Activated naive CD8-positive, alpha-beta T cell treated with anti-CD3 and anti-CD28 coated beads, Interleukin-2, amount 50 U/mL, for 16 hours (primary cell): Measurements from ENCODE around the gene CCDC74A.
"Not testable (repeated sequence)": the region's sequence is repeated elsewhere in the genome, so short reads cannot be mapped to it uniquely, and the experiment has no call there.

ENCODE experiments used
- DNase-seq: peaks from one replicate; pipeline ENCODE4 v3.0.0-alpha.2; 2020; ENCODE audit warnings: low read depth, low spot score

The CCDC74A gene

DNA sequence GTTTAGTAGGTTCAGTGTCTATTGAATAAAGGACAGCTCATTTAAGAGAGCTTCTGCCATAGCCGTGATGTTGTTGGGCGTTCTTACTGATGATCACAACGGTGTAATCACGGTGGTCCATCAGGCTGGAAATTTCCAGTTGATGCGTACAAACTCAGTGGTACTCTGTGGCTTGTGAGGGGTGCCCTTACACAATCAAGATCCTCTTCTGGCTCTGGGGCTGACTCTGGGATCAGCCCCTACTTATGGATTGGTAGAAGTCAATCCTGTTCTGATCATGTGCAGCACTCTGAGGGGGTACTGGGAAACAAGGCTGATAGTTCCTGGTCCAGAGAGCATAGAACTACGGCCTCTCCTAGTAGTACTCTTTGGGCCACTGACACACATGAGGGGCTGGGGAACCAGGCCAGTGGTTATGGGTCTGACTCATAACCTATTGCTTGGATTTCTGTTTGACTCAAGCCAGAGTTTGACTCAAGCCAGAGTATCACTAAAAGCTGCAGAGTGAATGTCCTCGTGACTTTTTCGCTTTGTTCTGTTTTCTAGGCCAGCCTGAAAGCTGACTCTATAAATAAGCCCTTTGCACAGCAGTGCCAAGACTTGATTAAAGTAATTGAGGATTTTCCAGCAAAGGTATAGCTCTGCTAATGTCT is 29.2 kb upstream of the CCDC74A start:
- not testable (repeated sequence) for DNase-seq

- DNase-seq, result not testable (repeated sequence)
These were observed 24.1 kb upstream of the CCDC74A start for GRCh38 chr2:131503587-131503986.

GRCh38 chr2:131504082-131504750 is 23.5 kb upstream of the CCDC74A start:
- not testable (repeated sequence) for DNase-seq

- no peak for DNase-seq
These were observed 18.1 kb upstream of the CCDC74A start for GRCh38 chr2:131509615-131510014.

DNA sequence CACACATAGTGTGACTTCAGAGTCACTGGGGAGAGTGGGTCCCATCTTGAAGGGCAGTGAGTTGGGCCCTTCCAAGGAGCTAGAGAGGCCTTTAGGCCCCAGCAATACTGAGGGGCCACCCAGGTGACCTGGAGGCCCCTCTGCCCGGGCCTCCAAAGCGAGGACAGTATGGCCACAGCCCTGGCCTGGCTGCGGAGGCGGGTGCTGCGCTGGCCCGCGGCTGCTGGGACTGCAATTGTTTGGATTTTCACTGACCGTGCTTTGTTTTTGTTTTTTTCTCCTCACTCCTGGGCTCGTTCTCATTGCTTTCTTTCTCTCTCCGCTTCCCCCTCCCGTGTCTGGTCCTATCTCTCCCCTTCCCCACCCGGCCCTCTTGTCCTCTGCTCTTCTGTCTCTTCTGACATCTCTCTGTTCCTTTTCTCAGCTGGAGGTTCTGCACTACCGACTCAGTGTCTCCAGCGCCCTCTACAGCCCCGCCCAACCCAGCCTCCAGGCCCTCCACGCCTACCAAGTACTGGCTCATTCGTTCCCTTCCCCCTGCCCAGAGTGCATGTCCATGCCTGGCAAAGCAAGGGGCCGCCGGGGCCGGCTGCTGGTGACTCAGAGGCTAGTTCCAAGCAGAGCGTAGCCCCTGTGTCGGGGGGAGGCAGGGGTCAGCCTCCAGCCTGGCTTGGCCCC is 16.3 kb upstream of the CCDC74A start:
- not testable (repeated sequence) for DNase-seq

DNA sequence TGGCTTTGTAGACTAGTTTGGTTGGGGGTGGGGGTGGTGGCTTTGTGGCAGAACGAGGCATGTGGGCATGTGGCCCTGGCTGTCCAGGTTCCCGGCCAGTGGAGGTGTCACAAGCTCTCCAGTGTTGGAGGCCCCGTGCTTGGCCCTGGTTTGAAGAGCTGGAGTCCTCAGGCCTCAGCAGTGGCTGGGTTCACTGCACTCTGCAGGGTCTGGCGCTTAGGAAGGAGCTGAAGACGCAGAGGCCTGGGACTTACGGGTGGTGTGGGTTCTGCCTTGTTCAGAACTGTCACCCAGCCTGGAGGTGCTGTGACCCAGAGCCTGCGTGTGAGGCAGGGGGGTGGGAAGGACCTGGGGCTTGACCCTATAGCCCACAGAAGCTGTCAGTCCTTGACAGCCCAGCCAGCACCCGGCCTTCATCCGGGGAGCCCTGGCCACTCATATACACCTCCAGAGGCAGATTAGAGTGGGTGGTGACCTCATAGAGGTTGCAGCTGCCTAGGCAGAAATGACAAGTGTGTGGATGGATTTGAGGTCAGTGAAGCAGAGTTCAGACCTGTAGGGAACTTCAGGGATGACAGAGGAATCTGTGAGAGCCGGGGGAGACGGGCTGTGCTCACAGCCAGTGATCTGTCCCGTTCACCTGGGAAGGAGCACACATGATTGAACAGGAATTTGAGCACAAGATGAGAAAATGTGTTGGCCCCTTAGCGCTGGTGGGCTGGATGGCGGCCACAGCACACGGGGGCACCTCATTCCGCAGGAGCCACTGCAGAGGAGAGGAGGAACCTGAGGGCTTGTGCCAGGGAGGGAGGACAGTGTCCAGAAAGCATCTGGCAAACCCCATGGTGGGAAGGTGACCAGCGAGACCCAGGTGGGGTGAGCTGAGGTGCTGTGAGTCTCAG is 15.5 kb upstream of the CCDC74A start:
- DNase-seq, result not testable (repeated sequence)

- not testable (repeated sequence) for DNase-seq
These were observed 13.1 kb upstream of the CCDC74A start for GRCh38 chr2:131514408-131515166.

DNA sequence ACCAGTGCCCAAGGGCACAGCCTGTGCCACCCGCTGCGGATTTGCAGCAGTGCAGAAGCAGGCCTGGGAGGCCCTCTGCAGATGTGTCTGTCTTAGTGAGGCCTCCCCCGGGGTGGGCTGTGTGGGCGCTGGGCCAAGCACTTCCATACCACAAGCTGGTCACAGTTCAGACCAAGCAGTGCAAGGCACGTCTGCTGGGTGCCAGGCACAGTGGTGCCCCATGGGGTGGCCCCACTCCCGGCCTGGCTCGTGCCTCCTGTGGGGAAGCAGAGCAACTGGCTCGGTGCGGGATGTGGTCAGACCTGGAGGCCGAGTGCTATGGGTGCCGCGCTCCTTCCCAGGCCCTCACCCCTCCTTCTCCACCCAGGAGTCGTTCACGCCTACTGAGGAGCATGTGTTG is 12.5 kb upstream of the CCDC74A start:
- DNase-seq, result not testable (repeated sequence)

DNA sequence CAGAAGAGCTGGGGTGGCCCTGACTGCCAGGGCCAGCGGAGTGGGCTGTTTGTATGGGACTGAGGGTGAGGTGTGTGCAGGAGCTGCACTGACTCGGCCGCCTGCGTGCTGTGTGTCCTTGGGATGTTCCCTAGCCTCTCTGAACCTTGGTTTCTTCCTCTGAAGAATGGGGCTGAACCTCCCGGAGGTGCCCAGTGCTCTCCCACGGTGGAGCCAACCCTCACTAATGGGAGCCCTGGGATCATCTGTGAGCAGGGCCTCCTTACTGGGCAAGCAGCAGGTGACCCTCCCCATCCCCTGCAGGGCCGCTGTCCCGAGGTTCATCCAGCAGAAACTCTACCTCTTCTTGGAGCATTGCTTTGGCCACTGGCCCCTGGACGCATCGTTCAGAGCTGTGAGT is 11.7 kb upstream of the CCDC74A start:
- no peak for DNase-seq

DNA sequence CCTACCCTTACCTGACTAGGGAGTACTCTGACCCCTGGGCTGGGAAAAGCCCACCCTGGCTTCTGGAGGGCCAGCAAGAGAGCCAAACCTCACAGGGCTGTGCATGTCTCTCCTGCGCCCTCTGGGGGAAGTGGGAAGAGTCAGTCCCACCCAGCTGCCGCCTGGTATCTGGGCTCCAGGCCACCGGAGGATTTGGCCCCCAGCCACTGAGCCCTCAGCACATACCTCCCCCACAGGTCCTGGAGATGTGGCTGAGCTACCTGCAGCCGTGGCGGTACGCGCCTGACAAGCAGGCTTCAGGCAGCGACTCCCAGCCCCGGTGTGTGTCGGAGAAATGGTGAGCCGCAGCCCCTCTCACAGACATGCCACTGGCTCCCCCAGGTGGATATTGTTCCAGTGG is 11.1 kb upstream of the CCDC74A start:
- DNase-seq, result not testable (repeated sequence)

GRCh38 chr2:131517106-131517831 is 10.4 kb upstream of the CCDC74A start:
- DNase-seq, result no peak

- DNase-seq, result not testable (repeated sequence)
These were observed 9.8 kb upstream of the CCDC74A start for GRCh38 chr2:131517856-131518255.

- not testable (repeated sequence) for DNase-seq
These were observed 9.2 kb upstream of the CCDC74A start for GRCh38 chr2:131518531-131518930.

DNA sequence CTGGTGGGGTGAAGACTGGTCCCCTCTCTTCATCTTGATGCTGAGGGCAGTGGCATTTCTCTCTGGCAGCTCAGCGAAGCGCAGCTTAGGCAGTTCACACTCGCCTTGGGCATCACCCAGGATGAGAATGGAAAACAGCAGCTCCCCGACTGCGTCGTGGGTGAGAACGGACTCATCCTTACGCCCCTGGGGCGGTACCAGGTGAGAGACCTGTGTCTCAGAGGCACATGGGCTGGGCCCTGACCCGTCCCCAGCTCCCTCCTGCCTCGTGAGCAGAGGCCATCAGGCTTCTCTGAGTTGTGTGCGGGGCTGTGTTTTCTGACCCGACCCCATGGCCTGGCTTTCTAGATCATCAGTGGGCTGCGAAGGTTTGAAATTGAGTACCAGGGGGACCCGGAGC is 8.2 kb upstream of the CCDC74A start:
- no peak for DNase-seq

- DNase-seq, result not testable (repeated sequence)
These were observed 7.7 kb upstream of the CCDC74A start for GRCh38 chr2:131519871-131520470.

DNA sequence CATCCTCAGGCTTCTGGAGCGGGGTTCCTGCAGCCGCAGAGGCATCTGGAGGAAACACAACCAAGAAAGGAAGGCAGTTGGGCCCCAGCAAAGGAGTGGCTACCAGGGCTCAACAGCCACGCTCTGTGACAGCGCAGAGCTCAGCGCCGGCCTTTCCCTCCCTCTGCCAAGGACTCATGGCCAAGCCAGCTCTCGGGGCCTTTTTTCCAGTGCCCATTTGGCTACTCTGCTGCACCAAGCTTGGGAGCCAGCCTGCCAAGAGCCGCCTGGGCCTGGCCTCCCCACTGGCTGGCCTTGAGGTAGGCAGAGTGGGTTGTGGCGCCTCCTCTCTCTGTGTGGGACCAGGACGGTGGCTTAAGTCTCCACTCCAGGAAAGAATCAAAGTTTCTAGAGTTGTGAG is 7.2 kb upstream of the CCDC74A start:
- no peak for DNase-seq

DNA sequence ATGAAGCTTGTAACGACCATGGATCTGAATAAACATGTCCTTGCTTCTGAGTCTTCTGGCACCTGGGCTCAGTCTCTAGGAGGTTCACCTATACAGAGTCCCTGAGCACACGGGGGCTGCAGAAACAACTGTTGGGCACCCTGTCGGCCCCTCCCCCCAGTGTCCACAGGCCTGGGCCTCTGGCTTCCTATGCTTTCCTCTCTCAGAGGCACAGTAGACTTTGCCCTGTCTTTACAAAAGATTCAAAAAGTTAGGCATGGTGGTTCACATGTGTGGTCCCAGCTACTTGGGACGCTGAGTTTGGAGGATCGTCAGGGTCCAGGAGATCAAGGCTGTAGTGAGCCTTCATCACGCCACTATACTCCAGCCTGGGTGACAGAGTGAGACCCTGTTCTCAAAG is 6.2 kb upstream of the CCDC74A start:
- DNase-seq, result not testable (repeated sequence)

- DNase-seq, result no peak
These were observed 5.5 kb upstream of the CCDC74A start for GRCh38 chr2:131521961-131522781.

- not testable (repeated sequence) for DNase-seq
These were observed 2.4 kb upstream of the CCDC74A start for GRCh38 chr2:131525256-131525655.
